ENCODE data around the gene AHNAK.
"Not testable (repeated sequence)": the region's sequence is repeated elsewhere in the genome, so short reads cannot be mapped to it uniquely, and the experiment has no call there.

Gene AHNAK

GRCh38 chr11:62388999-62389398 lies 157.6 kb downstream of the AHNAK start:
- no peak for DNase-seq (ENCODE audit: low read depth in 2 of 2)

GRCh38 chr11:62387381-62387780 lies 159.2 kb downstream of the AHNAK start:
- DNase-seq (ENCODE audit: low read depth in 2 of 2) = no peak

GRCh38 chr11:62386083-62386482 lies 160.5 kb downstream of the AHNAK start:
- DNase-seq (ENCODE audit: low read depth in 2 of 2) = not testable (repeated sequence)

DNA sequence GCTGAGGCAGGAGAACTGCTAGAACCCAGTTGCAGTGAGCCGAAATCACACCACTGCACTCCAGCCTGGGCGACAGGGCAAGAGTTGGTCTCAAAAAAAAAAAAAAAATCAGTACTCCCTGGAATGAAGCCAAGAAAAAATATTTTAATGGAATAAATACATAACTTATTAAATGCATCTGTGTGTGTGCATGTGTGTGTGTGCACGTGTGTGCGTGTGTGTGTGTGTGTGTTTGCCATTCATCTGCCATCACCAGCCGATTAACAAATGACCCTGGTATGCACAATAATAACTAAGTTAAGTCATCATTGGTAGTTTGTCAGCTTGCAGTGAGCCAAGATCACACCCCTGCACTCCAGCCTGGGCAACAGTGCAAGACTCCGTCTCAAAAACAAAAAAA lies 162.8 kb downstream of the AHNAK start:
- DNase-seq (ENCODE audit: low read depth in 2 of 2) = no peak
